Karpas-422 (cell line): ENCODE results near the gene YJU2. TPM values are rescaled to one million over a fixed set of nuclear protein-coding genes. Genes with fewer than 3 reads are reported as not detected.

ENCODE experiments used
- DNase-seq: peaks from one replicate; pipeline ENCODE4 v3.0.0-alpha.2; 2015
- H2AFZ ChIP-seq: fragments of 200-600 bp; sonication (generic); 2 replicates; pipeline ENCODE4 v1.6.1; 2014; ENCODE audit warnings: antibody characterized with exemption, low read length, mixed read lengths
- H3K27ac ChIP-seq: fragments of 200-600 bp; sonication (generic); 2 replicates; pipeline ENCODE4 v1.5.1; 2014; ENCODE audit warnings: mild to moderate bottlenecking, low read length, moderate library complexity
- H3K27me3 ChIP-seq: fragments of 200-600 bp; sonication (generic); 2 replicates; pipeline ENCODE4 v1.6.1; 2014; ENCODE audit warnings: low read length, mixed read lengths
- H3K36me3 ChIP-seq: fragments of 200-600 bp; sonication (generic); 2 replicates; pipeline ENCODE4 v1.6.1; 2014; ENCODE audit warnings: low read length, mixed read lengths; ENCODE audit not compliant: insufficient read depth
- H3K4me1 ChIP-seq: fragments of 200-600 bp; sonication (generic); 2 replicates; pipeline ENCODE4 v1.6.1; 2014; ENCODE audit warnings: mild to moderate bottlenecking, low read length, mixed read lengths
- H3K4me2 ChIP-seq: fragments of 200-600 bp; sonication (generic); 2 replicates; pipeline ENCODE4 v1.6.1; 2014; ENCODE audit warnings: low read length, low read depth, mild to moderate bottlenecking; ENCODE audit not compliant: poor library complexity, severe bottlenecking
- H3K4me3 ChIP-seq: fragments of 200-600 bp; sonication (generic); 2 replicates; pipeline ENCODE4 v1.5.1; 2014; ENCODE audit warnings: mild to moderate bottlenecking, antibody characterized with exemption, low read length, mixed read lengths
- H3K79me2 ChIP-seq: fragments of 200-600 bp; sonication (generic); 2 replicates; pipeline ENCODE4 v1.6.1; 2014; ENCODE audit warnings: mild to moderate bottlenecking, low read length, mixed read lengths
- H3K9ac ChIP-seq: fragments of 200-600 bp; sonication (generic); 2 replicates; pipeline ENCODE4 v1.6.0; 2014; ENCODE audit warnings: low read length
- H3K9me2 ChIP-seq: fragments of 200-600 bp; sonication (generic), shearing (Covaris generic); replicated peaks from 2 replicates; pipeline ENCODE4 v1.6.0; 2014; ENCODE audit warnings: mild to moderate bottlenecking, low read length, moderate library complexity; ENCODE audit not compliant: insufficient read depth
- H3K9me3 ChIP-seq: fragments of 300-700, 200-600 bp; sonication (generic); 2 replicates; pipeline ENCODE4 v1.6.1; 2014; ENCODE audit warnings: low read length, mixed read lengths
- H4K20me1 ChIP-seq: fragments of 200-600 bp; sonication (generic); 2 replicates; pipeline ENCODE4 v1.6.1; 2014; ENCODE audit warnings: mild to moderate bottlenecking, antibody characterized with exemption, low read length, low read depth; ENCODE audit not compliant: insufficient read depth
- total RNA-seq: library from RNA; depleted of rRNA; stranded (reverse); fragments of >200 nt; shearing (Covaris generic); gene quantifications from 2 replicates; pipeline ENCODE4 v1.2.3, GENCODE V29; 2014; ENCODE audit warnings: low replicate concordance; rRNA removed

The YJU2 gene
- total RNA-seq: 5.6 and 16.7 TPM in 2 replicates

- Histone ChIP-seq H3K9me3 (no peaks in the 10 kb centered on the region), H3K36me3 (peaks cover 13% of the 10 kb centered on the region), H3K4me1 (peaks cover 14% of the 10 kb centered on the region), H3K4me2 (peak within 1 kb of the TSS; percentile 66), H3K79me2 (peaks cover 13% of the 10 kb centered on the region), H3K9me2 (no peaks in the 10 kb centered on the region), H3K27me3 (no peaks in the 10 kb centered on the region), H3K9ac (peak within 1 kb of the TSS; percentile 80), H3K4me3 (peak within 1 kb of the TSS; percentile 76), H4K20me1 (no peaks in the 10 kb centered on the region), H3K27ac (peak within 1 kb of the TSS; percentile 81), H2AFZ (peak within 1 kb of the TSS; percentile 64)
- peak; percentile 100 for DNase-seq
Measured at GRCh38 chr19:4246767-4247593, at the start of gene YJU2. YJU2 (plus strand) TSS chr19:4247080; CDS start chr19:4247147, 67 bp downstream.

DNA sequence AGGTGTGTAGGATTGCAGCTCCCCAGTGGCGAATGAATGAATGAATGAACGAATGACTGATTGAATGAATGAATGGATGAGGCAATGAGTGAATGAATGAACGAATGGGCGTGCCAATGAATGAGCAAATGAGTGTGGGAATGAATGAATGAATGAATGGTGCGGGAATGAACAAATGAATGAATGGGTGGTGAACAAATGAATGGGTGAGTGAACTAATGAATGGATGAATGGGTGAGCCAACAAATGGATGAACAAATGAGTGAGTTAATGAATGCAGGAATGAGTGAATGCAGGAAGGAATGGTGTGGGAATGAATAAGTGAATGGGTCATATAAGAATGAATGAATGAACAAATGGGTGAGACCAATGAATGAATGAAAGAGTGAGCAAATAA, 49.7 kb upstream of the YJU2 start:
- H3K79me2 ChIP-seq: no peaks in the 10 kb centered on the region
- H3K9ac ChIP-seq: no peak overlapping the region
- H3K4me3 ChIP-seq: no peak overlapping the region

GRCh38 chr19:4197625-4198466, 49.0 kb upstream of the YJU2 start:
- no peaks in the 10 kb centered on the region for H3K79me2 ChIP-seq
- H3K4me2 ChIP-seq: no peak overlapping the region
- no peak overlapping the region for H3K27ac ChIP-seq
- H3K9me3 ChIP-seq: peaks cover 10% of the 10 kb centered on the region
- DNase-seq: no peak
- no peak overlapping the region for H3K9ac ChIP-seq
- H3K4me1 ChIP-seq: peaks cover 10% of the 10 kb centered on the region
- no peak overlapping the region for H3K4me3 ChIP-seq
- H3K36me3 ChIP-seq: no peaks in the 10 kb centered on the region
- H2AFZ ChIP-seq: no peak overlapping the region
- no peaks in the 10 kb centered on the region for H3K9me2 ChIP-seq
- H3K27me3 ChIP-seq: no peaks in the 10 kb centered on the region
- H4K20me1 ChIP-seq: no peaks in the 10 kb centered on the region

More for the DNA sequence above, 49.7 kb upstream of the YJU2 start:
- Histone ChIP-seq H3K4me2 (no peak overlapping the region), H3K9me2 (no peaks in the 10 kb centered on the region), H3K27me3 (no peaks in the 10 kb centered on the region), H4K20me1 (no peaks in the 10 kb centered on the region), H2AFZ (no peak overlapping the region), H3K27ac (no peak overlapping the region), H3K36me3 (no peaks in the 10 kb centered on the region), H3K4me1 (peaks cover 10% of the 10 kb centered on the region), H3K9me3 (peaks cover 10% of the 10 kb centered on the region)
- no peak for DNase-seq

DNA sequence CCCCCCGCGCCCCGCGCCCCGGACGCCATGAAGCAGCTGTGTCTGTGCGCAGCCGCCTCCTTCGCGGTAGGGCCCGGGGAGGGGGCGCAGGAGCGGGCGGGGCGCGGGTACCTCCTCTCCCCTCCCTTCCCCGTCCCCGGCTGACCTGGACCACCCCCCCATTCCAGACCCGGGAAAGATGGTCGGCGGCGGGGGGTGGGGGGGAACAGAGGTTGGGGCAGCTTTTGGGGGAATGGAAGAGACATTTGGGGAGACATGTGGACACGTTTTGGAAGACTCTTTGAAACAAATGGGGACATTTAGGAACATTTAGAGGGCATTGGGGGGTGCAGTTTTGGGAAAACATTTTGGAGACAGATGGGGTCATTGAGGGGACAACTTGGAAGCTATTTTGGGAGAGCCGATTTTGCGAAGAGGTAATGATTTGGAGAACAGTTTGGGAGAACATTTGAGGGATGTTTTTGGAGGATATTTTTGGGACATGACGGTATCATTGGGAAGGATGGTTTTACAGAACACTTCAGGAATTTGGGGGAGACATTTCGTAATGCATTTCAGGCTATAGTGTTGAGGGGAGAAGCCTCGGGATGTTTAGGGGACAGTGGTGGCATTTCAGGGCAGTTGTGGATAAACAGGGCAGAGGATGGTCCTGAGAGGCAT, 48.3 kb upstream of the YJU2 start:
- H3K4me3 ChIP-seq: no peak overlapping the region
- H3K27ac ChIP-seq: no peak overlapping the region

GRCh38 chr19:4199699-4200293, 47.1 kb upstream of the YJU2 start:
- Histone ChIP-seq H3K9me3 (peaks cover 10% of the 10 kb centered on the region), H3K79me2 (no peaks in the 10 kb centered on the region), H3K9me2 (no peaks in the 10 kb centered on the region), H3K4me3 (no peak overlapping the region), H3K27me3 (no peaks in the 10 kb centered on the region), H3K27ac (no peak overlapping the region), H3K4me1 (no peaks in the 10 kb centered on the region), H4K20me1 (no peaks in the 10 kb centered on the region), H3K9ac (no peak overlapping the region), H3K4me2 (no peak overlapping the region), H2AFZ (no peak overlapping the region), H3K36me3 (no peaks in the 10 kb centered on the region)
- DNase-seq: no peak

More for the DNA sequence above, 48.3 kb upstream of the YJU2 start:
- Histone ChIP-seq H2AFZ (no peak overlapping the region), H3K4me1 (peaks cover 10% of the 10 kb centered on the region), H3K36me3 (no peaks in the 10 kb centered on the region), H3K9ac (no peak overlapping the region), H3K4me2 (no peak overlapping the region), H3K9me2 (no peaks in the 10 kb centered on the region), H3K27me3 (no peaks in the 10 kb centered on the region), H3K79me2 (no peaks in the 10 kb centered on the region), H3K9me3 (peaks cover 10% of the 10 kb centered on the region), H4K20me1 (no peaks in the 10 kb centered on the region)
- DNase-seq: no peak

DNA sequence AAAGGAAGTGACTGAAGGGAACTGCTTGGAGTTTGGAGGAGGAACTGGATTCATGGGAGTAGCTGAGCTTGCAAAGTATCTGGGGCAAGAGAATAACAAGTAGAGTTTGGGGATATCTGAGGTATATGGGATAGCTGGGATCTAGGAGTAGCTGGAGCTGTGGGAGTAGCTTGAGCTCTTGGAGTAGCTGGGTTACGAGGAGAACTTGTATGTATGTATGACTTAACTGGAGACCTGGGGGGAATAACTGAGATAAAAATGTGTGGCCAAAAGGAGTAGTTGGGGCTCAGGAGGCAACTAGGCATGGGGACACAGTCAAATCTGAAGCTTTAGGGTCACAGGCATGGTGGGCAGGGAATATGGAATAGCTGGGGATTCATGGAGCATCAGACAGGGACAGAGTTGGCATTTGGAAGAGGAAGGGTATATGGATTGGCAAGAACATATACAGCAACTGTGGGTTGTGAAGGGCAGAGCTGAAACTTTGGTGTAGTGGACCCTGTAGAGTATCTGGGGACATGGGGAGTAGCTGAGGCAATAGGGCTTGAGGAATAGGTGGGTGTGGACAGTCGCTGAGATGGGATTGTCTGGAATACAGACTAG, 45.8 kb upstream of the YJU2 start:
- H3K4me1 ChIP-seq: no peaks in the 10 kb centered on the region
- H4K20me1 ChIP-seq: no peaks in the 10 kb centered on the region
- no peaks in the 10 kb centered on the region for H3K79me2 ChIP-seq
- no peak overlapping the region for H3K4me3 ChIP-seq
- no peaks in the 10 kb centered on the region for H3K27me3 ChIP-seq
- H3K9me3 ChIP-seq: peaks cover 10% of the 10 kb centered on the region
- no peak overlapping the region for H3K27ac ChIP-seq
- no peak overlapping the region for H2AFZ ChIP-seq
- DNase-seq: no peak
- H3K4me2 ChIP-seq: no peak overlapping the region
- no peak overlapping the region for H3K9ac ChIP-seq
- no peaks in the 10 kb centered on the region for H3K36me3 ChIP-seq
- no peaks in the 10 kb centered on the region for H3K9me2 ChIP-seq

DNA sequence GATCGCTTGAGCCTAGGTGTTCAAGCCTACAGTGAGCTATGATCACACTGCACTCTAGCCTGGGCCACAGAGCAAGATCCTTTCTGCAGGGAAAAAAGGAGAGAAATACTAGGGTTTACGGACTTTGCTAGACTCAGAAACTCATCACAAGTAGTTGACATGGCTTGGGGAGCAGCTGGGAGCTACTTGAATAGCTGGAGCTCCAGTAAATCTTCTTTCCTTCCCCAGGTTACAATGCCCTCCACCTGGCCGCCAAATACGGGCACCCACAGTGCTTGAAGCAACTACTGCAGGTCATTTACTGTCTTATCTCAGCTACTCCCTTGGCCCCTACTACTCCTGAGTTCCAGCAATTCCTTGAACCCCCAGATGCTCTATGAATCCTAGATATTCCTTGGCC, 45.1 kb upstream of the YJU2 start:
- no peaks in the 10 kb centered on the region for H3K36me3 ChIP-seq
- no peak overlapping the region for H3K4me2 ChIP-seq
- no peak overlapping the region for H3K9ac ChIP-seq
- H3K79me2 ChIP-seq: no peaks in the 10 kb centered on the region
- H3K9me3 ChIP-seq: peaks cover 8% of the 10 kb centered on the region
- H3K9me2 ChIP-seq: no peaks in the 10 kb centered on the region
- H4K20me1 ChIP-seq: no peaks in the 10 kb centered on the region
- no peak overlapping the region for H2AFZ ChIP-seq
- DNase-seq: no peak
- H3K27ac ChIP-seq: no peak overlapping the region
- H3K4me3 ChIP-seq: no peak overlapping the region
- H3K4me1 ChIP-seq: no peaks in the 10 kb centered on the region
- no peaks in the 10 kb centered on the region for H3K27me3 ChIP-seq
